GOT3 (cell line): Measurements from ENCODE around the gene RIN3.

Source experiments
- DNase-seq: peaks from one replicate; lab custom pipeline; 2025; ENCODE audit warnings: mixed read lengths; lab: John Stamatoyannopoulos, UW

RIN3 gene

GRCh38 chr14:92650581-92651105 is 137.1 kb downstream of the RIN3 start:
- no peak for DNase-seq

GRCh38 chr14:92651106-92651757 is 137.7 kb downstream of the RIN3 start:
- DNase-seq: no peak

DNA sequence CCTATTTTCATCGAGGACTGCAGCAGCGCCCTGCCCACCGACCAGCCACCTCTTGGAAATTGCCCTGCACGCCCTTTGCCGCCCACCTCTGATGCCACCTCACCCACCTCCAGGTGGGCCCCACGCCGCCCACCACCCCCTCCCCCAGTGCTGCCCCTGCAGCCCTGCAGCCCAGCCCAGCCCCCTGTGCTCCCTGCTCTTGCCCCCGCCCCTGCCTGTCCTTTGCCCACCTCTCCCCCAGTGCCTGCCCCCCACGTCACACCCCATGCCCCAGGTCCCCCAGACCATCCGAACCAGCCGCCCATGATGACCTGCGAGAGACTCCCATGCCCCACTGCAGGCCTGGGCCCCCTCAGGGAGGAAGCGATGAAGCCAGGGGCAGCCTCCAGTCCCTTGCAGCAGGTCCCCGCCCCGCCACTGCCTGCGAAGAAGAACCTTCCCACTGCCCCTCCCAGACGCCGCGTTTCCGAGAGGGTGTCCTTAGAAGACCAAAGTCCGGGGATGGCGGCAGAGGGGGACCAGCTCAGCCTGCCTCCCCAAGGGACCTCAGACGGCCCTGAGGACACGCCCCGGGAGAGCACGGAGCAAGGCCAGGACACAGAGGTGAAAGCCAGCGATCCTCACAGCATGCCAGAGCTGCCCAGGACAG is 138.3 kb downstream of the RIN3 start:
- no peak for DNase-seq

GRCh38 chr14:92652413-92653151 is 139.0 kb downstream of the RIN3 start:
- no peak for DNase-seq

GRCh38 chr14:92653162-92653651 is 139.6 kb downstream of the RIN3 start:
- no peak for DNase-seq

DNA sequence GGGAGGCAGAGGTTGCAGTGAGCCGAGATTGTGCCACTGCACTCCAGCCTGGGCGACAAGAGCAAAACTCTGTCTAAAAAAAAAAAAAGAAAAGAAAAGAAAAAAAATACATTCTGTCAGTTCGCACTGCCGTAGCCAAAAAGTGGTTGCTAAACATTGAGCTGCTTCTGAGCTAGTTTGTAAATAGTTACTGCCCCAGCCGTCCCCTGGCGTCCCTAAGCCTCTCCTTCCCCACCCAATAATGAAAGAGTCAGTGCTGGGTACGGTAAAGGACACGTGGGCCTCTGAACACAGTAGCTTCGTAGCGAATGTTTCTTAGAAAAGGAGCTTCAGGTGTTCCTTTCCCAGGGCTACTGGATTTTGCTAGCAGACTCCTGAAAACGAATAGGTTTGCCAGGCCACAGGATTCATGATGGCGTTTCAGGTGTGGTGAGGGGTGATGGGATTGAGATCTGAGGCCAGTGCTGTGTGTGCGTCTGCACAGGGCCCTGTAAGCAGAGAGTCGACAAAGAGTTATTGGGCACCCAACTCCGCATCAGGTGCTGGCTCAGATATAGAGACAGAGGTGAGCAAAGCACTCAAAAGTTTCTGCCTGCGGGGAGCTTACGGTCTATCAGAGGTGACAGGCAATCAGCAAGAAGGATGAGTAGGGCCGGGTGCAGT is 140.8 kb downstream of the RIN3 start:
- no peak for DNase-seq

DNA sequence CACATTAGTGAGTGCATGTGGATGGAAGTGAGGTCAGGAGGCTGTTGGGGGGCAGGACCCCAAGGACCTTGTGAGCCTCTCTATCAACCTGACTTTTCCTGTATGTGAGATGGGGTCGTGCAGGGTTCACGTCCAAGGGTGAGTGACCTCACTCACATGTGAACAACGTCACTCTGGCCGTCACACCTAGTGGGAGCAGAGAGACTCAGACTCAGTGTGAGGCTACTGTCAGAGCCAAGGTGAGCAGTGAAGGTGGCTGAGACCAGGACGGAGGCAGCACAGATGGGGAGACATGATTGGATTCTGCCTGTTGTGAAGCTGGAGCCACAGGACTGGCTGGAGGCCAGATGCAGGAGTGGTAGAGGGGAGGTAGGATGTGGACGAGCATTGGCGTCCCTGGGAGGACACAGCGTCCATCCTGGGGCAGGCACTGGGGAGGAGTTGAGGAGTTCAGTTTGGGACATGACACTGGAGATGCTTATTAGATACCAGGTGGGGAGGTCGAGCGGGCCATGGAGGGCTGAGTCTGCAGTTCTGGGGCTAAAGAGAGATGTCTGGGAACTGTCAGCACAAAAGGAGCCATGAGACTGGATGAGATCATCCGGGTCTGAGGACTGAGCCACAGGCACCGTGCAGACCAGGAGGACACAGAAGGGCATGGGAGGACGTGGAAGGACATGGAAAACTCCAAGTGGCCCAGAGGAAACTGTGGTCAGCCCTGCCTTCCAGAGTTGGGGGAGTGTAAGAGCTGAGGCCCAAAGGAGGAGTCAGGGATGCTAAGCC is 142.0 kb downstream of the RIN3 start:
- DNase-seq: no peak

DNA sequence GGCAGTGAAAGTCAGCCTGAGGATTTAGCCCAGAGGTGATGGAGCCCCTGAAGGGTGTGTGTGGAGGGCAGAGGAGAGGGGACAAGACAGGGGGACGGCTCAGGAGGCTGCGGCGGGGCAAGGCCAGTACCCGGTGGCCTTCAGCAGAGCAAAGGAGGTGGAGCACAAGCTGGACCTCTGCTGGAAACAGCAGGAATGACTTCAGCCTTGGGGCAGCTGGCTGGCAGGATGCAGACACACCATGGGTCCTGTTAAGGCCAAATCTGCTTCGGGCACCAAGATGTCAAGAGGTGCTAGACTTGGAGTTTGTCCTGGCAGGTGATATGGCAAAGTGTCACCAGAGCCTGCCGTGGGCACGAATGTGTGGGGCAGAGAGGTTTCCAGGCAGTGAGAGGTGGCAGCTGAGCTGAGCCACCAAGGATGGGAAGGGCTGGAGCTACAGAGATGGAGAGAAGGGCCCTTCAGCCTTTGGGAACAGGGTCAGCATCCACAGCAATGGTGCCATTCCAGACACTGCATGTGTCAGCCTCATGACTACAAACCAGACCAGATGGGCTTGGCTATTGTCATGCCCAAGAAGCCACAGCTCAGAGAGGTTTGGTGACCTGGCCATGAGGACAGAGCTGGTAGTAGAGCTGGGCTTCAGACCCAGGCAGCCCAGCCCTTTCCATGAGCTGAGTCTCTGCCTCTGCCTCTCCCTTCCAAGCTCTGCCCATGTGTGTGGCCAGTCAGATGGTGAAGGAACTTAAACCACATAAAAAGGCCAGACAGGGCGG is 142.9 kb downstream of the RIN3 start:
- DNase-seq: no peak

- DNase-seq: no peak
Measured at GRCh38 chr14:92657457-92658142, 144.0 kb downstream of the RIN3 start.

DNA sequence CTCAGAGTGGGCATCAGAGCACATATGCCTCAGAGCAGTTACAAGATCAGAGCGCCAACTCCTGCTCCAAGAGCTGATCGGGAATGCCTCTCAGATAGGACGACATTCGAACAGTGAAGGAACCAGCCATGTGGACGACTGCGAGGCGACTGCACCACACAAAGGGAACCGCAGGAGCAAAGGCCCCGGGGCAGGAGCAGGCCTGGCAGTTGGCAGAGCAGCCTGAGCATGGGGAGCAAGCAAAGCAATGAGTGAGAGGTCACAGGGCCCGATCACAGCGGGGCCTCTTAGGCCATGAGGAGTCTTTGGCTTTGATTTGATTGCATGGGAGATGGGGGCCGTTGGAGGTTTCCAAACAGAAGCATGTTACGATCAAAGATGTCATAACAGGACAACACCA is 144.6 kb downstream of the RIN3 start:
- no peak for DNase-seq

DNA sequence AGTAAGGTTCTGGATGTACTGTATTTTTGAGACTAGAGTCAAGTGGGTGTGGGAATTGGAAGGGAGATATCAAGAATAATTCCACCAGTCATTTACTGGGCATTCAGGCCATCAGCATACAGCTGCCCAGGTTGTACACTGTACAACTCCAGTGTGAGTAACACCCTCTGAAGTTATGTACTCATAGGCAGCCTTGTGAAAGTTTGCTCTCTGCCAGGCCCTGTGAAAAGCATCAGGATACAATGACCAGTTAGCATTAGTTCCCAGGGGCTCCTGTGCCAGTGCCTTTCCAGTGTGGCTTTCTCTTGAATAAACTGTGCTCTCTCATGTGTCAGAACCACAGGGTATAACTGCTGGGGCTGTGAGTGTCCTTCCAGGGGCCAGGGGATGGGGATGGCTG is 145.1 kb downstream of the RIN3 start:
- no peak for DNase-seq

- no peak for DNase-seq
Measured at GRCh38 chr14:92659765-92660561, 146.4 kb downstream of the RIN3 start.

DNA sequence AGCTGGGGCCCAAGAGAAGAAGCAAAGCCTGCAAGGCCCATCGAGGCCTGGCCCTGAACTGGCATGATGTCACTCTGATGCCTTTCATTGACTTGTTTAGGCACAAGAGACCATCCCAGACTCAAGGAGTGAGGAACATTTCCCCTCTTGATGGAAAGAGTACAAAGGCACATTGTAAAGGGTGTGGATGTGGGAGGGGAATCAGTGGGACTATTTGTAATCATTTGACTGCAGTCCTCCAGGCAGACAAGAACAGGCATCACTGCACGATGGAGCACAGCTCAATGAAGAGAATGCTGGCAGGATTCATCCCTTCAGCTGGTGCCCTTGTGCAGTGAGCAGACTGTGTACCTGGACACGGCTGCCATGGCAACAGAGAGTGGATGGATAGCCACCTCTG is 147.0 kb downstream of the RIN3 start:
- DNase-seq: no peak

DNA sequence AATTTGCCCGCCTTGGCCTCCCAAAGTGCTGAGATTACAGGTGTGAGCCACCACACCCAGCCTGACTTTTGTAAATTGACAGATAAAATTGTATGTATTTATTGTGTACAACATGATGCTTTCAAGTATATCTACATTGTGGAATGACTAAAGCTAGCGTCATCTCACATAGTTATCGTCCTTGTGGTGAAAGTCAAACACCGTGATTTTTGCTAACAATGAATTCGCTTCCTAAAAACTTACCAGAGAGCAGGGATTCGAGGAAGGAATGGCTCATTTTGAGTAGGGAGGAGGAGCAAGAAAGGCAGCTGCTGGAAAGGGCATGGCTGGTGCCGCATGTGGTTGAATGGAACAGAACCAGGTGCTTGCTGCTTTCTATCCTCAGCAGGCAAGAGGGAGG is 149.5 kb downstream of the RIN3 start:
- DNase-seq: no peak

GRCh38 chr14:92665661-92666110 is 152.1 kb downstream of the RIN3 start:
- DNase-seq: no peak

DNA sequence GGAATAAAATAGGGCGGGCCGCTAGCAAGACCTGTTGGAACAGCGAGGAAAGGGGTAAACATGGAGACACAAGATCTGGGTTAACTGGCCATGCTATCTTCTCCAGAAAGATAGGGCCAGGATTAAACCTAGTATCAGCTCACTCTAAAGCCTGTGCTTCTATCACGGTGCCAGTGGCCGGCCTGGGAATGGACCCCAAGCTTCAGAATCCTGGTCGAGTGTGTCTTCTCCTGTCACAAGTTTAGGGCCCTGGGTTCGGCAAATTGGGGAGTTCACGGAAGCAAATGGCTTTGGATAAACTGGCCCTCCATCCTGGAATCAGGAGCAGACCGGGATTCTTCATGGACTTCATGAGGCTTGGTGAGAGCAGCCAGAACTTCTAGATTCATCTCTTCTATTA is 152.7 kb downstream of the RIN3 start:
- DNase-seq: no peak

- no peak for DNase-seq
Measured at GRCh38 chr14:92668276-92668973, 154.8 kb downstream of the RIN3 start.

DNA sequence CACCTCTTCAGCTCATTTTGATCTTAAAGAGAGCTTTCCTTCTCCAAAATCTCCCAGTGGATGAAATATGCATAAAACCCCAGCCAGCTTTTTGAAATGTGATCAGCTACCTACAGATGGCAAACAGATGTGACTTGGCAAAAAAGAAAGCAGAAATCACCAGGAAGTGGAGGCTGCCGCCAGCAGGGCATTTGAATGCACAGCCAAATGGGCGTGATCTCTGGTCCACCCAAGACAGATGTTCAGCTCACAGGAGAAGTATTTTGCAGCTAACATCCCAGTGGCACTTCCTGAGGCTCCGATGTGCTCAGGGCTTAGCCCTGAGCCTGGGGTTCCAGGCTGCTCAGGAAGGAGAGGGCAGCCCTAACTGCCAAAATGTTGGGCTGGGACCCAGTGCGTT is 156.6 kb downstream of the RIN3 start:
- DNase-seq: no peak
